HepG2 (cell line): Measurements from ENCODE around the gene USP28. TPM values are rescaled to one million over a fixed set of nuclear protein-coding genes. Genes with fewer than 3 reads are reported as not detected.

Experiments used
- PHF20 ChIP-seq: sonication (generic); formaldehyde crosslinking; IDR thresholded peaks from 2 replicates; pipeline ENCODE4 v1.5.0; 2020; ENCODE audit warnings: mild to moderate bottlenecking, missing genetic modification reagents
- REST ChIP-seq, 2 experiments: IDR thresholded peaks; 2 replicates each; pipeline ENCODE4 v1.6.1; 2011 to 2012; ENCODE audit warnings: low read length in 2 of 2, borderline replicate concordance in 1 of 2, low read depth in 1 of 2, mild to moderate bottlenecking in 1 of 2, moderate library complexity in 1 of 2
- RORA ChIP-seq: sonication (generic); formaldehyde crosslinking; IDR thresholded peaks from 2 replicates; pipeline ENCODE4 v1.5.0; 2020; ENCODE audit warnings: mild to moderate bottlenecking, missing genetic modification reagents, moderate library complexity
- TAF15 ChIP-seq: fragments of 200-400 bp; formaldehyde crosslinking; IDR thresholded peaks from one replicate; pipeline ENCODE4 v1.6.1; 2018; ENCODE audit warnings: mild to moderate bottlenecking, low read depth, low read length; ENCODE audit not compliant: poor library complexity, severe bottlenecking
- ZNF225 ChIP-seq: sonication (generic); formaldehyde crosslinking; IDR thresholded peaks from 2 replicates; pipeline ENCODE4 v1.4.0; 2020; ENCODE audit warnings: mild to moderate bottlenecking, missing genetic modification reagents
- polyA plus RNA-seq, 8 experiments: library from polyadenylated mRNA; depleted of rRNA in 3 of 8; stranded (reverse) in 7 of 8; unstranded in 1 of 8; fragments of >200 nt; fragmentation: Illumina TruSeq in 4 of 8; extraction: Trizol in 4 of 8; gene quantifications; 2 replicates each; pipeline versions ENCODE4 v1.2.1 to v1.2.3, GENCODE V29; 2011 to 2016; ENCODE audit warnings: low read depth in 4 of 8, missing spikeins in 1 of 8, mixed read lengths in 1 of 8; ENCODE audit not compliant: insufficient read depth in 1 of 8
- total RNA-seq, 5 experiments: library from RNA; depleted of rRNA; stranded (reverse); fragments of >200 nt; fragmentation: Illumina TruSeq; extraction: Trizol; gene quantifications; 2 replicates each; pipeline ENCODE4 v1.2.3, GENCODE V29; 2016; ENCODE audit warnings: low read depth in 1 of 5
- TF ChIP-seq, protein P1 (sequence below): sonication (generic); formaldehyde crosslinking; IDR thresholded peaks from 2 replicates; pipeline ENCODE4 v1.4.0; 2020; ENCODE audit warnings: mild to moderate bottlenecking, missing genetic modification reagents
- TF ChIP-seq, protein P2 (sequence below): sonication (generic); formaldehyde crosslinking; IDR thresholded peaks from 2 replicates; pipeline ENCODE4 v1.8.1; 2023; ENCODE audit warnings: missing genetic modification reagents, inconsistent platforms, borderline replicate concordance

USP28 gene
- total and polyA plus RNA-seq, 2 of the 13 experiments (the other 11 are each of a cell fraction or from before 2014, with no cell fraction given): 29.6 to 34.3 TPM

DNA sequence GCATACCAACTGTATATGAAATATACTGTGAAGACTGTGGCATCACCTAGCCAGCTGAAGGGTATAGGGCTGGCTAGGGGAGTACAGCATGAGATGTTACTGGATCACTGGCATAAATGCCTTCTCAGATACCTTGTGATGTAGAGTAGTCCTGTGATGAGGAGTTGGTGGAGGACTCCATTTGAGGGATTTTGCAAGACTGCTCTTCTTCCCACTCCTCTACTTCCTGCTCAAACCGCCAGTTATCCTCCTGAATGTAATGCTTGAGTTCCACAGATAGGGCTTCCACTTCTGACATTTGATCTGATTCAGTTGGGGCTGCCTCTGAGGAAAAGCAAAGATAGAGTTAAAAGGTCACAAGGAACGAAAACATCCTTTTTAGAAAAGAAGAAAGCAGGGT, 66.4 kb downstream of the USP28 start (continued):
- TF ChIP-seq PHF20 (CRISPR knock-in tag) (no peak), REST (IDR thresholded peaks at IDR 0.05; ENCODE audit: borderline replicate concordance in 1 of 2, low read depth in 1 of 2, low read length in 2 of 2) (no peak), RORA (no peak), ZNF225 (no peak), TAF15 (no peak)
- TF ChIP-seq, protein P1, sequence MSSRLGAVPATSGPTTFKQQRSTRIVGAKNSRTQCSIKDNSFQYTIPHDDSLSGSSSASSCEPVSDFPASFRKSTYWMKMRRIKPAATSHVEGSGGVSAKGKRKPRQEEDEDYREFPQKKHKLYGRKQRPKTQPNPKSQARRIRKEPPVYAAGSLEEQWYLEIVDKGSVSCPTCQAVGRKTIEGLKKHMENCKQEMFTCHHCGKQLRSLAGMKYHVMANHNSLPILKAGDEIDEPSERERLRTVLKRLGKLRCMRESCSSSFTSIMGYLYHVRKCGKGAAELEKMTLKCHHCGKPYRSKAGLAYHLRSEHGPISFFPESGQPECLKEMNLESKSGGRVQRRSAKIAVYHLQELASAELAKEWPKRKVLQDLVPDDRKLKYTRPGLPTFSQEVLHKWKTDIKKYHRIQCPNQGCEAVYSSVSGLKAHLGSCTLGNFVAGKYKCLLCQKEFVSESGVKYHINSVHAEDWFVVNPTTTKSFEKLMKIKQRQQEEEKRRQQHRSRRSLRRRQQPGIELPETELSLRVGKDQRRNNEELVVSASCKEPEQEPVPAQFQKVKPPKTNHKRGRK: no peak
- TF ChIP-seq, protein P2, sequence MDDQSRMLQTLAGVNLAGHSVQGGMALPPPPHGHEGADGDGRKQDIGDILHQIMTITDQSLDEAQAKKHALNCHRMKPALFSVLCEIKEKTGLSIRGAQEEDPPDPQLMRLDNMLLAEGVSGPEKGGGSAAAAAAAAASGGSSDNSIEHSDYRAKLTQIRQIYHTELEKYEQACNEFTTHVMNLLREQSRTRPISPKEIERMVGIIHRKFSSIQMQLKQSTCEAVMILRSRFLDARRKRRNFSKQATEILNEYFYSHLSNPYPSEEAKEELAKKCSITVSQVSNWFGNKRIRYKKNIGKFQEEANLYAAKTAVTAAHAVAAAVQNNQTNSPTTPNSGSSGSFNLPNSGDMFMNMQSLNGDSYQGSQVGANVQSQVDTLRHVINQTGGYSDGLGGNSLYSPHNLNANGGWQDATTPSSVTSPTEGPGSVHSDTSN (CRISPR knock-in tag): no peak
